TTC549 (cell line): ENCODE results near the gene DIP2A.
"Not testable (repeated sequence)": the region's sequence is repeated elsewhere in the genome, so short reads cannot be mapped to it uniquely, and the experiment has no call there.

ENCODE experiments used
- FAIRE-seq: peaks from 2 replicates; lab custom pipeline; 2012; peaks lifted over from hg19 to GRCh38; lab: Jason Lieb, UNC

The DIP2A gene

GRCh38 chr21:46448855-46449254, 9.8 kb upstream of the DIP2A start:
- FAIRE-seq, result not testable (repeated sequence)

- no peak for FAIRE-seq
Observed at GRCh38 chr21:46452710-46453109, 6.0 kb upstream of the DIP2A start.

DNA sequence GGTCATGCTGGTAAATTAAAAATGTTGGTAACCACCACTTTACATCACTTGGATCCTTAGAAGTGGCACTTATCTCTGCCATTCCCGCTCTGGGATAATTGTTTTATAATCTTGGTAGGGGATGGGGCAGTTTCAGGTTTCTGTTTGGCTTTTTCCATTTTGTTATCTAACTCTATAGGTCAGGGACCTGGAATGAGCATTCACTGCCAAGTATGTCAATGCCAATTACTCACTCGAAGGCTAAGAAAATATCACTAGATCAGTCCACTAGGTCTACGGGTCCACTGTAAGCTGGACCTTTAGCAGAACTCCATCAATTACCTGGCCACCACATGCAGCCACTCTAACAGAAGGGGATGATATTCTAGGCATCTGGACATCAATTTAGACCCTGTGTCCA, 4.5 kb upstream of the DIP2A start:
- no peak for FAIRE-seq

GRCh38 chr21:46454634-46455390, 3.9 kb upstream of the DIP2A start:
- FAIRE-seq, result no peak

GRCh38 chr21:46455575-46456385, 2.9 kb upstream of the DIP2A start:
- no peak for FAIRE-seq

- FAIRE-seq, result no peak
Observed at GRCh38 chr21:46456750-46457149, 1.9 kb upstream of the DIP2A start.

- FAIRE-seq, result no peak
Observed at GRCh38 chr21:46457801-46458314, 833 bp upstream of the DIP2A start.

DNA sequence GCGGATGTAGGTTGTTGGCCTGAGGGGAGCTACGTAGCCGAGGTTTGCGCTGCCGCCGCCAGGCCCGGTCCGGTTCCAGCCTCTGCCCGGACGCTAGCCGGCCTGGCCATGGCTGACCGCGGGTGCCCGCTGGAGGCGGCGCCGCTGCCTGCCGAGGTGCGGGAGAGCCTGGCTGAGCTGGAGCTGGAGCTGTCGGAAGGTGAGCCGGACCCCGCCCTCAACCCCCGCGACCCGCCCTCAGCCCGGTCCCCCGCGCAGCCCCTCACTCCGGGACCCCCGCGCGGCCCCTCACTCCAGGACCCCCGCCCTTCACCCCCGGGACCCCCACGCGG, 299 bp downstream of the DIP2A start:
- no peak for FAIRE-seq

GRCh38 chr21:46459356-46460112, 843 bp downstream of the DIP2A start:
- no peak for FAIRE-seq

DNA sequence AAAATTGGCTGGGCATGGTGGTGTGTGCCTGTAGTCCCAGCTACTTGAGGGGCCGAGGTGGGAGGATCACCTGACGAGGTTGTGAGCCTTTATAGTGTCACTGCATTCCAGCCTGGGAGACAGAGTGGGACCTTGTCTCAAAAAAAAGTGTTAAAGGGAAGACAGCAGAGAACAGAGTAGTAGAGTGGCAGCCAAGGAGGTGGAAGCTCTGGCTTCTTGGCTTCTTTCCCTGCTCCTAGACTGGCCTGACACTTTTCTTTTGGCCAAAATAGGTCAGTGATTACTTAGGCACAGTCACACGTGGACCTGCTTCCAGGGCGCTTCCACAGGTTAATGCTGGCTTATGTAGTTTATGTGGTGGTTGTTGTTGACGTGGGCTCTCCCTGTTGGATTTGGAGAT, 3.2 kb downstream of the DIP2A start:
- FAIRE-seq, result no peak

- not testable (repeated sequence) for FAIRE-seq
Observed at GRCh38 chr21:46465153-46465552, 6.5 kb downstream of the DIP2A start.

- no peak for FAIRE-seq
Observed at GRCh38 chr21:46465651-46466050, 7.0 kb downstream of the DIP2A start.

GRCh38 chr21:46468108-46468774, 9.6 kb downstream of the DIP2A start:
- no peak for FAIRE-seq

GRCh38 chr21:46469275-46469674, 10.6 kb downstream of the DIP2A start:
- FAIRE-seq, result no peak

DNA sequence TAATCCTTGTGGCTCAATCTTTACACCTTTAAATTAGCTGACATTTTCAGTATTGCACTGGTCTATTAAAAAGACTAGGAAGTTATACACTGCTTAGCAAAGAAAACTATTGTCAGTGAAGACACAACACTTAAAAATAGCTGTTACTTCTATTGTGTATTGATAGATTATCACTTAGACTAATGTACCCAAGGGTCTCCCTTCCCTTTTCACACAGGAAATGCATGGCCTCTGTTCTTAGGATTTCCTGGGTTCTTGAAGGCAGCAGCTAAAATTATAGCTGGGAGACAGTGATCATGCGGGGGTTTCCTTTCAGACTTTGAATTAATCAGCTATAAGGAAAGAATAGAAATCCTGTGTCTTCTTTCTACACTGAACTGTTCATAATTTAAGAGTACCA, 12.8 kb downstream of the DIP2A start:
- FAIRE-seq, result no peak

- FAIRE-seq, result no peak
Observed at GRCh38 chr21:46472246-46472645, 13.6 kb downstream of the DIP2A start.

DNA sequence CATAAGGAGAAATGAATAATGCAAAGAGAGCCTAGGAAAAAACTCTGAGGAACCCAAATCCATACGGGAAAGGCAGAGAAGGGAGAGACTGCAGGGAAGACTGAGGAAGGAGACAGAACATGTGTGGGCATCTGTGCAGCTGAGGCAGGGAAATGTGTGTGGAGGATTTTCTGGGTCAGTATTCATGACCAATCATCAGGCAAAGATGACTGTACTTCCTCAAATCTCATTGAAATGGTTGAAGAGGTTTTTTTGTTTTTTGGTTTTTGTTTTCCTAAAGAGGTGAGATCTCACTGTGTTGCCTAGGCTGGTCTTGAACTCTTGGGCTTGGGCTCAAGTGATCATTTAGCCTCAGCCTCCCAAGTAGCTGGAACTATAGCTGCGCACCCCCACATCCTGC, 15.7 kb downstream of the DIP2A start:
- no peak for FAIRE-seq

- FAIRE-seq, result no peak
Observed at GRCh38 chr21:46475296-46475695, 16.6 kb downstream of the DIP2A start.

DNA sequence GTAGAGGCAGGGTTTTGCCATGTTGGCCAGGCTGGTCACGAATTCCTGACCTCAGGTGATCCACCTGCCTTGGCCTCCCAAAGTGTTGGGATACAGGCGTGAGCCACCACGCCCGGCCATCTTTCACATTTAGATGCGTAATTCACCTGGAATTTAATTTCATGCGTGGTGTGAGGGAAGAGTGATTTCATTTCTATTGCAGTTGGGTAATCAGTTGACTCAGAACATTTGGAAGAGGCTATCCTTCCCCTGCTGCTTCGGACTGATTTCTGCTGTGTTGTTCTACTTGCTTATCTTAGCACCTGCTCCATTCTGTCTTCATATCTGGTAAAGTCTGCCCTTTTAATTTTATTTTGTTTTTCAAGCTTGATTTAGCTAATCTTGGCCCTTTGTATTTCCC, 19.1 kb downstream of the DIP2A start:
- FAIRE-seq, result no peak

DNA sequence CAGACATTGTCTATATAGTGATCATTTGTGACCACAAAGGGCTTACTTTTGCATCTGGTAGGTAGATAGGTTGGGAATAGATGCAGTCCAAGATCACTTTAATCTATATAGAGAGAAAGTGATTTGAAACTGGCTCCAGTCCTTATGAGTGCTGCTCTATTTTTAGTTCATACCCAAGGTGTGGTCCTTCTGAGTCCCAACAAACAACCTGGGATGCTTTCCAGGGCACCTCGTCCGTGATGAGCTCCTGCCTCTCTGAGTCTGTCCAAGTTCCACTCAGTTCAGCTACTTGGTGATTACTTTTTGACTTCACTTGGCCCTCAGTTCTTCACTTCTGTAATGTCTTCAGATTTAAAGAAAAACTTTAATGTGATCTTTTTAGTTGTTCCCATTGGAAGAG, 20.2 kb downstream of the DIP2A start:
- no peak for FAIRE-seq

- no peak for FAIRE-seq
Observed at GRCh38 chr21:46480466-46480865, 21.8 kb downstream of the DIP2A start.

DNA sequence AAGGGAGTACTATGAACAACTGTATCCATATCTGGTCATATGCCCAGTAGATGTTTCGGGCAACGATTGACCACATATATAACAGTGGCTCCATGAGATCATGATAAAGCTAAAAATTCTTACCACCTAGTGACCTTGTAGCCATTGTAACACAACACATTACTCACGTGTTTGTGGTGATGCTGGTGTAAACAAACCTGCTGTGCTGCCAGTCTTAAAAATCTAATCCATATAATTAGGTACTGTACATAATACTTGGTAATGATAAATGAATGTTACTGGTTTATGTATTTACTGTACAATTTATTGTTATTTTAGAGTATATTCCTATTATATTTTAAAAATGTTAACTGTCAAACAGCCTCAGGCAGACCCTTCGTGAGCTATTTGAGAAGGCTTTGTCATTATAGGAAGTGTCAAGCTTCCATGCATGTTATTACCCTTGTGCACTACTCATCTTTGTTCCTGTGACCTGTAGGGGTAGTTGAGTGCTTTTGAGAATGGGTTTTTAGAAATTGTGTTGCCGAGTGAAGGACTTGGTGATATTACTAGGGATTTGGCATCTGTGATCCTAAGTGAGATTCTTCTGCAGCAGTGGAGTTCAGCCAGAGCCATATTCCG, 23.6 kb downstream of the DIP2A start:
- no peak for FAIRE-seq
